ENCODE results near the gene APH1B. TPM values are rescaled to one million over a fixed set of nuclear protein-coding genes. Genes with fewer than 3 reads are reported as not detected.
"Not testable (repeated sequence)": the region's sequence is repeated elsewhere in the genome, so short reads cannot be mapped to it uniquely, and the experiment has no call there.

APH1B gene
- total RNA-seq, 2 experiments from 2014 or later: 10.1 to 10.6 TPM

DNA sequence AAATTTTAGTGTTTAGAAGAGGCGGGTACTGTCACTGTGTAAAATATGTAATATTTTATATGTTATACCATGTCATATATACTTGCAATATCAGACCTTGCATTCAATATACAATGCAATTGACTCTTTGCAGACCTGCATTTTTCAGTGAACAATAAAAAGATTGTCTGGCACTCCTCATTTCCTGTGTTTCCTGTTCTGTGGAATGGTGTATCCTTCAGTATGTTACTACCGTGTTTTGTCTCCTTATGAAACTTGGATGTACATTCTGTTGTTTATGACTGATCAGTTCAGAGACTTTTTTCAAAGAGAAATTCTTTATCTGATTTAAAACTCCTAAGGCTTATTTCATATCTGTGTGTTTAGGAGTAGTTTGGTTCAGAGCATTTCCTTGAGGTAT is 31.5 kb downstream of the APH1B start:
- Mint-ChIP-seq H3K27me3 (no peaks in the 10 kb centered on the region), H3K27ac (no peak overlapping the region), H3K4me3 (no peak overlapping the region), H3K9me3 (no peaks in the 10 kb centered on the region), H3K36me3 (ENCODE audit: low read depth) (no peaks in the 10 kb centered on the region), H3K4me1 (no peaks in the 10 kb centered on the region)
- DNase-seq: no peak
- POLR2A ChIA-PET: no interaction called here
- CTCF ChIA-PET: no interaction called here

DNA sequence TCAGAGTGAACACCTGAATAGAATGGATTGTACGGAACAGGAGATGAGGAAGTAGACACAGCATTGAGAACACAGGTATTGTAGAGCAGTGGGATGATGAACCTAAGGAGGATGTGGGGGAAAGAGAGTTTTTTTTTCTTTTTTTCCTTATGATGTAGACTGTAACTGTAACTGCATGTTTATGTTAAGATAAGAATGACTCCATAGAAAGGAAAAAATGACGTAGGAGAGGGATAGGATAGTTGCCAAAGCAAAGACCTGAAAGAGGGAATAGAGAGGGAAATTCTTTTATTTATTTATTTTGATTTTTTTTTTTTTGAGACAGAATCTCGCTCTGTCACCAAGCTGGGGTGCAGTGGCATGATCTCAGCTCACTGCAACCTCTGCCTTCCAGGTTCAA is 33.2 kb downstream of the APH1B start:
- Mint-ChIP-seq H3K27me3 (no peaks in the 10 kb centered on the region), H3K4me1 (no peaks in the 10 kb centered on the region), H3K27ac (no peak overlapping the region), H3K9me3 (no peaks in the 10 kb centered on the region), H3K4me3 (no peak overlapping the region), H3K36me3 (ENCODE audit: low read depth) (no peaks in the 10 kb centered on the region)
- no peak for DNase-seq
- ChIA-PET CTCF (no interaction called here), POLR2A (no interaction called here)

DNA sequence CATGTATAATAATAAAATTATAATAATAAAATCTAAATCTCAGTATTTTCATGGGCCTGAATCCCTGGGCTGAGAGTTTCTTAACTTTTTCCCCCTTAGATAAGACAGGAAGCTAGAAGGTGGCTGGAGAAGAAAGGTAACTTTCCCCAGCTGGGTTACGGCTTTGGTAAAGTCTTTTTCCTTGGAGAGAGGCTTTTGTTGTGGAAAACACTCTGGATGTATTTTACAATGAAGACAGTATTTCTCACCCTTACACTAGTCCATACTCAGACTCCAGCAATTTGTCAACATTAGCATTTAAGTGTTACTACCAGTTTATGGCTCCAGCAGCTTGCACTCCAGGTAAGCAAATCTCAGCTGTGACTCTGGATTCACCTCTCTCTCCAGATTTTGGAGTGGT is 34.9 kb downstream of the APH1B start:
- Mint-ChIP-seq H3K27ac (no peak overlapping the region), H3K27me3 (no peaks in the 10 kb centered on the region), H3K4me1 (no peaks in the 10 kb centered on the region), H3K9me3 (no peaks in the 10 kb centered on the region), H3K36me3 (ENCODE audit: low read depth) (no peaks in the 10 kb centered on the region), H3K4me3 (no peak overlapping the region)
- DNase-seq: no peak
- ChIA-PET CTCF (interaction anchor here (0.7 to 1.0 kb wide), 2 partner anchors 90 to 1011 kb away, joined by 3 to 4 read pairs; no protein-coding TSS in a partner anchor), POLR2A (no interaction called here)

DNA sequence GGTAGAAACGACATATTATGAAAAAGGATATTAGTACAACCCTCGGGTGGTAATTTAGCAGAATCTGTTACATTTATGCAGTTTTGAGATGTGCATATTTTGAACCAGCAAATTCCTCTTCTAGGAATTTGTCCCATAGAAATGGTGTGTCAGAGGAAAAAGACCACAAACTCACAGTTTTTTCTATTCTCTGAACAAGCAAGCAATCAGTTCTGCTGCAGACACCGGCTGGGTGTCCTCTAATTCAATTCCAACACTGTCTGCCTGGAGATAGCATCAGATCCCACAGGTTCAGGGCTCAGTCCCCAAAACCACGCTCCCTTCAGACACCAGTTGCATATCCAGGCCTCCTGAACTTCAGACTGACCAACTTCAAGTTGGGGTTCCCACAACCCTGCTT is 36.4 kb downstream of the APH1B start:
- H3K4me3 Mint-ChIP-seq: no peak overlapping the region
- CTCF ChIA-PET: no interaction called here
- POLR2A ChIA-PET: no interaction called here

DNA sequence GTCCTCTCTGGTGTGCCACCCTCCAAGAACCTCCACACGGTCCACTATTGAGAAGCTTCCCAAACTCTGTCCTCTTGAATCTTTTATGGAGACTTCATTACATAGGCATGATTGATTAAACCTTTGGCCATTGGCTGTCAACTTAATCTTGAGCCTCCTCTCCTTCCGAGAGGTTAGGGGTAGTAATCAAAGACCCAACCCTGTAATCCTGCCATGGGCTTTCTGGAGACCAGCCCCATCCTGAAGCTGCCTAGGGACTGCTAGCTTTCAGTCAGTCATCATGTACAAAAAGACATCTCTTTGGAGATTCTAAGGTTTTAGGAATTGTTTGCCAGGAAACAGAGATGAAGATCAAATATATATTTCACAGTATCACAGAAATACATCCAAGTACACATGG is 37.0 kb downstream of the APH1B start:
- H3K9me3 Mint-ChIP-seq: no peaks in the 10 kb centered on the region
- no peak for DNase-seq
- H3K4me3 Mint-ChIP-seq: no peak overlapping the region
- H3K27me3 Mint-ChIP-seq: no peaks in the 10 kb centered on the region
- no peaks in the 10 kb centered on the region for H3K4me1 Mint-ChIP-seq
- POLR2A ChIA-PET: no interaction called here
- H3K36me3 Mint-ChIP-seq (ENCODE audit: low read depth): no peaks in the 10 kb centered on the region
- no peak overlapping the region for H3K27ac Mint-ChIP-seq
- CTCF ChIA-PET: no interaction called here

More for the DNA sequence above, 36.4 kb downstream of the APH1B start:
- Mint-ChIP-seq H3K36me3 (ENCODE audit: low read depth) (no peaks in the 10 kb centered on the region), H3K27me3 (no peaks in the 10 kb centered on the region), H3K27ac (no peak overlapping the region), H3K4me1 (no peaks in the 10 kb centered on the region), H3K9me3 (no peaks in the 10 kb centered on the region)
- no peak for DNase-seq

DNA sequence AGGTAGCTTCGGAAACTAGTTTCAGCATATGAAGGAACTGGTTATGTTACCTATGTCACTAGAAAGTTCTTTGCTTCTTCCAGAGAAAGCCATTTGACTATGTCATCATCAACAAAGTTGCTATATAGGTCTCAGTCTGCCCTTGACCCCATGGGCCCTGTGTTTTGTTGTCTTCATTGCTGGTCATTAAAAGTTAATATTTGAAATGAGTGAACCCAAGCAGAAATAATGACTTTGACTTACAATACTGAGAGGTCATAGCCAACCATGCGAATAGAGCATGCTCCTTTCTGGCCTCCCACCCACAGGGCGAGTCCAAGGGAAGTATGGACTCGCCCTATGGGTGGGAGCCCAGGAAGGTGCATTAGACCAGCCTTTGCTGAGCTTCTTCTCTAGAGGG is 40.9 kb downstream of the APH1B start:
- ChIA-PET CTCF (no interaction called here), POLR2A (no interaction called here)
- no peaks in the 10 kb centered on the region for H3K9me3 Mint-ChIP-seq
- no peak overlapping the region for H3K4me3 Mint-ChIP-seq
- H3K4me1 Mint-ChIP-seq: no peaks in the 10 kb centered on the region
- no peak overlapping the region for H3K27ac Mint-ChIP-seq
- no peak for DNase-seq
- no peaks in the 10 kb centered on the region for H3K36me3 Mint-ChIP-seq (ENCODE audit: low read depth)
- H3K27me3 Mint-ChIP-seq: no peaks in the 10 kb centered on the region

DNA sequence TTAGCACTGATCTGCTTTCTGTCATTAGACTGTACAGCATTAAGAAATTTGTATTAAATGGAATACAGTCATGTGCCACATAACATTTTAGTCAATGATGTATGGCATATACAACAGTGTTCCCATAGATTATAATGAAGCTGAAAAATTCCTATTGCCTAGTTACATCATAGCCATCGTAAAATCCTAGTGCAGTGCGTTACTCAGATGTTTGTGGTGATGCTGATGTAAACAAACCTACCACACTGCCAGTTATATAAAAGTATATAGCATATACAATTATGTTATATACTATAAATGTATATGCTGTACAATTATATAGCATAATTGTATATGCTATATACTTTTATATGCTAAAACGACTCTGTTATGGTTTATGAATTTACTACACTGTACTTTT is 41.7 kb downstream of the APH1B start:
- no peak overlapping the region for H3K4me3 Mint-ChIP-seq
- H3K27ac Mint-ChIP-seq: no peak overlapping the region
- CTCF ChIA-PET: no interaction called here
- H3K9me3 Mint-ChIP-seq: no peaks in the 10 kb centered on the region
- no peaks in the 10 kb centered on the region for H3K27me3 Mint-ChIP-seq
- POLR2A ChIA-PET: no interaction called here
- no peaks in the 10 kb centered on the region for H3K4me1 Mint-ChIP-seq
- no peaks in the 10 kb centered on the region for H3K36me3 Mint-ChIP-seq (ENCODE audit: low read depth)
- DNase-seq: no peak

DNA sequence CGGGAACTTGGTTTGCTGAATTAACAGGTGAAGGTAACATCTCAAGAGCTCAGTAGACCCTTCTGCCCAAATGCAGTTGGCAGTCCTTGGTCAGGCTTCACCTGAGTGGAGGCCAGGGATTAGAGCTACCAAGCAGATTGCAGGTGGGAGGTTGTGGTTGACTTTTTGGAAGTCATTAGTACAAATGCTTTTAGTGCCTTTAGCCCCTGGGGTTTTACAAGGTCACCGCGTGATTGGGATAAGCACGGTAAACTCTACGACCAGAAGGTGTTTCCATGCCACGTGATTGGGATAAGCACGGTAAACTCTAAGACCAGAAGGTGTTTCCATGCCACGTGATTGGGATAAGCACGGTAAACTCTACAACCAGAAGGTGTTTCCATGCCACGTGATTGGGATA is 43.0 kb downstream of the APH1B start:
- H3K27ac Mint-ChIP-seq: not testable (repeated sequence)

DNA sequence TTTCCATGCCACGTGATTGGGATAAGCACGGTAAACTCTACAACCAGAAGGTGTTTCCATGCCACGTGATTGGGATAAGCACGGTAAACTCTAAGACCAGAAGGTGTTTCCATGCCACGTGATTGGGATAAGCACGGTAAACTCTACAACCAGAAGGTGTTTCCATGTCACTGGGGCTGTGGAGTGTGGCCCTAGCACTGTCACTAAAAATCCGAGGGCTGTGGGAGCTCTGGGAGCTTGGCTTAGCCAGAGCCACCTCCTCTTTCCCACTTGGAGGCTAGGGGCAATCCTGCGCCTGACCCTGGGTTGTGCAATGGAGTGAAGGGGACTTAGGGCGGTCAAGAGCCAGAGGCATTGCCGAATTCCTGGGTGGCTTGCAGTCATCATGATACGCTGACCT is 43.6 kb downstream of the APH1B start:
- CTCF ChIA-PET; H3K27me3 Mint-ChIP-seq; DNase-seq; H3K4me1 Mint-ChIP-seq; H3K36me3 Mint-ChIP-seq (ENCODE audit: low read depth); H3K4me3 Mint-ChIP-seq; POLR2A ChIA-PET; H3K27ac Mint-ChIP-seq; H3K9me3 Mint-ChIP-seq: not testable (repeated sequence)

More for the DNA sequence above, 43.0 kb downstream of the APH1B start:
- DNase-seq; H3K9me3 Mint-ChIP-seq; H3K4me3 Mint-ChIP-seq; POLR2A ChIA-PET; CTCF ChIA-PET; H3K36me3 Mint-ChIP-seq (ENCODE audit: low read depth); H3K27me3 Mint-ChIP-seq; H3K4me1 Mint-ChIP-seq: not testable (repeated sequence)

DNA sequence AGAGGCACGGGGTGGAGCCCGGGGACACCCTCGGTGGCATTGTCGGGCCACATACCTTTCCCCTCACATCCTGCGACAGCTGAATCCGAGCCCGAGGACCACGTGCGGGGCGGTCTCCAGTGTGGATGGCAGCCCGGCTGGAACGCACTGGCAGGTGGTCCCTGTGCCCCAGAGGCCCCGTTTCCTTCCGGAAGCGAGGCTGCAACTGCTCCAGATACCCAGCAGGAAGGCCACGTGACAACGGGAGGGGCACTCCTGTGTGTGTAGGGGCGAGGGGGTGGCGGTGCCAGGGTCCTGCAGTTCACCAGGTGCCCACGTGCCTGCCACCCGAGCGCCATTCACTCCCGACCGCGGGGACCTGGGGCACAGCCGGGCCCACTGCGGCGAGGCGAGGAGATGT is 44.1 kb downstream of the APH1B start:
- no peaks in the 10 kb centered on the region for H3K36me3 Mint-ChIP-seq (ENCODE audit: low read depth)
- H3K4me1 Mint-ChIP-seq: no peaks in the 10 kb centered on the region
- H3K27ac Mint-ChIP-seq: no peak overlapping the region
- POLR2A ChIA-PET: no interaction called here
- no peaks in the 10 kb centered on the region for H3K27me3 Mint-ChIP-seq
- CTCF ChIA-PET: no interaction called here
- H3K9me3 Mint-ChIP-seq: no peaks in the 10 kb centered on the region
- H3K4me3 Mint-ChIP-seq: no peak overlapping the region
- DNase-seq: no peak

DNA sequence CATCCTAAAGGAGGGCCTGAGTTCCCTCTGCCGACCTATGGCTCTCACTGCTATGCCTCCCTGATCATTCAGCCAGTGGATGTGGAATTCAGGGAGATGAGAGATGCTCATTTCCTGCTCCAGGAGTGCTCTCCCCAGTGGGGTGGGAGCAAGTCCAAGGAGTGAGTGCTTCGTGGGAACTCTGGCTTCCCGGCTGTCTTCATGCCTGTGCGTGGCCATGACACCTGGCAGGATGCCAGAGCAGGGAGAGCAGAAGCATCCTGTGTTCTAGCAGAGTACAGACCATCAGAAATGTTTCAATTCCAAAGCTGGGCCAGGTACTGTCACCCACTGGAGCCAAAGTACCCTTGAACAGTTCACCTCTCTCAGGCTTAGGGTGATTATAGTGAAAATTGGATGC is 45.1 kb downstream of the APH1B start:
- Mint-ChIP-seq H3K9me3 (no peaks in the 10 kb centered on the region), H3K27ac (no peak overlapping the region), H3K4me1 (no peaks in the 10 kb centered on the region), H3K27me3 (no peaks in the 10 kb centered on the region), H3K4me3 (no peak overlapping the region), H3K36me3 (ENCODE audit: low read depth) (no peaks in the 10 kb centered on the region)
- DNase-seq: no peak
- ChIA-PET CTCF (no interaction called here), POLR2A (no interaction called here)

DNA sequence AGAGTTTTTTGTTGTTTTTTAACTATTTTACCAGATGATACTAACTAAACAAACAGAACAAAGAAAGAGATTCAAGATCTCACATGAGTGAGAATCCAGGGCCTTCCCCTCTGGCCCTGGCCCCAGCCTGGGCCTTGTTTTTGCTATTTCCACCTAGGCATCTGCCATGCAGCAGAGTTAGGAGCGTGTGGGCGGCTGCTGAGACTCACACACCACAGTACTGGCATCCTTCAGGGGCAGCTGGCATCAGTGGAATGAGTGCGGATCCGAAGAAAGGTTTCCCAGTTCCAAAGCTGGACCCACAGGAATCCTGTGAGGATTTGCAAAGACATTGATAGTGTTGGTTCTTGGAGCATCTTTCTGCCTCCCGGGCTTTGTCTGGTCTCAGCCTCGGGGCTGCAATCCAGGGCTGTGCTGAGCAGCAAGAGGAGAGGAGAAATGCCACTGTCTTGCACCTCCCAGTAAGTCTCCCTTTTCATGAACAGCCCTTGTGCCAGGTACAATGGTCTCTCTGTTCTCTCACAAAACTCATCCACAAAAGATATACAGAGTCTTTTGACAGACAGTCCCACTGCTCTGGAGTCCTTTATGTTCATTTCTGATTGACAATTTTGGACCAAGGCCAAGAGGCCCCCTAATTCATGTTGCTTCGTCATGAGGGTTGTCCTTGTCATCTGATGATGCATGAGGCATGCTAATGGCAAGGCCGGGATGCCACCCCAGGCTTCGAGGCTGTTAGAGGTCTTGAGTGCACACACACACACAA is 46.6 kb downstream of the APH1B start:
- H3K27ac Mint-ChIP-seq: no peak overlapping the region
- CTCF ChIA-PET: no interaction called here
- H3K4me3 Mint-ChIP-seq: no peak overlapping the region
- H3K36me3 Mint-ChIP-seq (ENCODE audit: low read depth): no peaks in the 10 kb centered on the region
- H3K27me3 Mint-ChIP-seq: no peaks in the 10 kb centered on the region
- DNase-seq: no peak
- POLR2A ChIA-PET: no interaction called here
- no peaks in the 10 kb centered on the region for H3K4me1 Mint-ChIP-seq
- H3K9me3 Mint-ChIP-seq: no peaks in the 10 kb centered on the region

DNA sequence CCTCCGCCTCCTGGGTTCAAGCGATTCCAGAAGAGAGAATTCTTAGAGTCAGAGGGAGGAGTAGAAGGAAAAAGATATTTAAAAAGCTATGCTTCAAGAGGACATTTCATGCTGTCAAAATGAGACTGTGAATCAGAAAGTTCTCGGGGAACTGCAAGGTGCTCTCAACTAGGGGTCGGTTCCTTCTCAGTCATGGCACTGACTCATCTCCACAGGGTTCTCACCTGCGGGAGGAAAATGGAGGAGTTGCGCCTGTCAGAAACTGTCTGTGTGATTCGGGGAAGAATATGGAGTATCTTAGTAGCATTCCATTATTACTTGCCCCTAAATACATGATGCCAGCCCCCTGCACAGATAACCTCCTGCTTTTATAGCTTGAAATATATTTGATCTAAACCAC is 47.4 kb downstream of the APH1B start:
- Mint-ChIP-seq H3K27me3 (no peaks in the 10 kb centered on the region), H3K36me3 (ENCODE audit: low read depth) (no peaks in the 10 kb centered on the region), H3K9me3 (no peaks in the 10 kb centered on the region), H3K4me1 (no peaks in the 10 kb centered on the region), H3K27ac (no peak overlapping the region), H3K4me3 (no peak overlapping the region)
- POLR2A ChIA-PET: no interaction called here
- no peak for DNase-seq
- CTCF ChIA-PET: no interaction called here

DNA sequence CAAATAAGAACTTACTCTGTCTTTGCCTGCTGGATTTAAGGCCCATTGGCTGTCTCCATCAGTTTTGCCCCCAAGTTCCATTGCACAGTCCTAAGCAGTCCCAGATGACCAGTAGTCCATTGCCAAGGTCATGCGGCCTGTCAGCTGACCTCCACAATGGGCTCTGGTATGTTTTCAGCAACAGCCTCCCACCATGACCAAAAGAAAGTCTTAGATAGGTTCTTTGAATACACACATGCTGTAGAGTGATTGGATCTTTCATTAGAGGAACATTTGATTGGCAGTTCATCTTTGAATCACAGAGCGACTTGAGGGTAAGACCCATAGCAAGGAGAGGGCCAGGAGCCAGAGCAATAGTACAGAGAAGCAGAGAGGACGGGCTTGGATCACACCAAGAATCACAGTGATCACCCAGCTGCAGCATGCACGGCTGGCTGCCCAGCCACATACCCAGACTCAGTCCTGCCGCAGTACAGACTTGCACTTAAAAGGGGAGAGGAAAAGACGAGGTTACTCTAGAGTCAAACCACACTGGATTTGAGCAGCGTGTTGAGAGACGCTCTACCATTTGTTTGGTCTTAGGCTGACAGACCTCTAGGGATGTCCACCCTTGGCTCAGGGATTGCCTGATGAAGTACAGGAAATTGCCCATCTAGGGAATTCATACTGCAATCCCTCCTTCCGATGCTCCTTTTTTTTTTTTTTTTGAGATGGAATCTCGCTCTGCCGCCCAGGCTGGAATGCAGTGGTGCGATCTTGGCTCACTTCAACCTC is 50.4 kb downstream of the APH1B start:
- no peak for DNase-seq
- H3K9me3 Mint-ChIP-seq: no peaks in the 10 kb centered on the region
- POLR2A ChIA-PET: no interaction called here
- H3K27me3 Mint-ChIP-seq: peaks cover under 1% of the 10 kb centered on the region
- H3K27ac Mint-ChIP-seq: no peak overlapping the region
- H3K4me1 Mint-ChIP-seq: peaks cover 2% of the 10 kb centered on the region
- no peaks in the 10 kb centered on the region for H3K36me3 Mint-ChIP-seq (ENCODE audit: low read depth)
- CTCF ChIA-PET: no interaction called here
- no peak overlapping the region for H3K4me3 Mint-ChIP-seq
